ENCODE results near the gene RIPK1.

Gene RIPK1

DNA sequence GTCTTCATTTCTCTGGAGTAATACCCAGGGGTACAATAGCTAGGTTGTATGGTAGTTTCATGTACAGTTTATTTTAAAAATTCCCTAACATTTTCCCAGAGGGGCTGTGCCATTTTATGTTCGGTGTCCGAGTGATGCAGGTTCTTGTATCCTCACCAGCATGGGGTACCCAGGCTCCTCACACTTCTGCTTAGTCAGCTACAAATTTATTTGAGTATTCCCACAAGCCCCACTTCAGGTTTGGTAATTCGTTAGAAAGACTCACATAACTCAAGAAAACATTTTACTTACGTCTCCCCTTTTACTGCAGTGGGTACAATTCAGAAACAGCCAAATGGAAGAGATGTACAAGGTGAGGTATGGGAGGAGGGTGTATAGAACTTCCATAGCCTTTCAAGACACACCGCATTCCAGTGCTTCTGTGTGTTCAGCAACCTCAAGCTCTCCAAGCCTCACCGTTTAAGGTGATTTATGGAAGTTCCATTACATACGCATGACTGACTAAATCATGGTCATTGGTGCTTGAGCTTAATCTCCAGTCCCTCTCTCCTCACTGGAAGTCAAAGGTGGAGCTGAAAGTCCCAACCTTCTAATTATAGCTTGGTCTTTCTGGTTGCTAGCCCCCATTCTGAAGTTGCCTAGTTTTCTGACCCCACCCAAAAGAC, 18.1 kb downstream of the RIPK1 start:
- peaks cover 57 to 95% (median 81%) of the 10 kb centered on the region in 11 experiments for H3K36me3 ChIP-seq

GRCh38 chr6:3088446-3088845, 20.2 kb downstream of the RIPK1 start:
- peaks cover 37 to 74% (median 68%) of the 10 kb centered on the region in 11 experiments for H3K36me3 ChIP-seq
- no peaks in the 10 kb centered on the region for H3K9me3 ChIP-seq (replicated peaks in 1 of 11)
- peaks cover 0 to 5% (median 0%) of the 10 kb centered on the region in 10 experiments; a peak in 1 of 20 replicates for H3K4me1 ChIP-seq
- H3K4me2 ChIP-seq: no peak overlapping the region
- no peak overlapping the region for H3K4me3 ChIP-seq
- no peak for TF ChIP-seq Cebpa-rat (IDR thresholded peaks at IDR 0.05)
- peaks cover 0 to 35% (median 4%) of the 10 kb centered on the region in 11 experiments; a peak in 8 of 22 replicates for H4K20me1 ChIP-seq
- no peaks in the 10 kb centered on the region for H3K27me3 ChIP-seq
- H3K9ac ChIP-seq: no peak overlapping the region
- H3K27ac ChIP-seq: no peak overlapping the region

More for the DNA sequence above, 18.1 kb downstream of the RIPK1 start:
- H3K4me1 ChIP-seq: peaks cover 0 to 17% (median 0%) of the 10 kb centered on the region in 10 experiments; a peak in 6 of 20 replicates
- no peak overlapping the region for H3K27ac ChIP-seq
- no peak for TF ChIP-seq Cebpa-rat (IDR thresholded peaks at IDR 0.05)
- no peak overlapping the region for H3K4me2 ChIP-seq
- no peak overlapping the region for H3K4me3 ChIP-seq
- H4K20me1 ChIP-seq: peaks cover 0 to 50% (median 4%) of the 10 kb centered on the region in 11 experiments; a peak in 8 of 22 replicates
- no peaks in the 10 kb centered on the region for H3K9me3 ChIP-seq (replicated peaks in 1 of 11)
- no peaks in the 10 kb centered on the region for H3K27me3 ChIP-seq
- no peak overlapping the region for H3K9ac ChIP-seq

- Histone ChIP-seq H4K20me1 (peaks cover 0 to 37% (median 4%) of the 10 kb centered on the region in 11 experiments; a peak in 8 of 22 replicates), H3K9ac (0 out of 22 replicates have a peak overlapping the region, but pooled peaks of 1 of the 11 experiments have one; percentile 29), H3K4me1 (peaks cover 0 to 5% (median 0%) of the 10 kb centered on the region in 10 experiments; a peak in 1 of 20 replicates), H3K4me3 (no peak overlapping the region), H3K27me3 (no peaks in the 10 kb centered on the region), H3K36me3 (peaks cover 34 to 72% (median 65%) of the 10 kb centered on the region in 11 experiments), H3K9me3 (replicated peaks in 1 of 11) (no peaks in the 10 kb centered on the region), H3K27ac (no peak overlapping the region), H3K4me2 (no peak overlapping the region)
- TF ChIP-seq Cebpa-rat (IDR thresholded peaks at IDR 0.05): no peak
These were observed 20.7 kb downstream of the RIPK1 start for GRCh38 chr6:3088968-3089367.

DNA sequence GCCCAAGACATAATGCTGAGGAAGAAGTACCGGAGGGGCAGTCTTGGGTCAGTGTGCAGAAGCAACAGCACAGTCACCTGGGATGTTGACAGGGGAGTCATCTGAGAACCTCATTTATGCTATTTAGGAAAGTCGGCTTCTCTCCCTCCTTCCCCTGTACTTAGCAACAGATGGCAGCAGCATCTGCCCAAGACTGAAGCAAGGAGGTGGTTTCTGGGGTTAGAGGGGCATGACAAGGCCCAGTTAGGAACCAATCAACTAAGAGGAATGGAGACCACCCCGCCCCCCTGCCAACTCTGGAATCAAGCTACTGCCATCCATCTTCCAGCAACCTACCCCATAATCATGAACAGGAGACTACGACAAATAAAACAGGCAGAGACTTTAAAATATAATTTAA, 21.7 kb downstream of the RIPK1 start:
- peaks cover 25 to 71% (median 56%) of the 10 kb centered on the region in 11 experiments for H3K36me3 ChIP-seq
- TF ChIP-seq Cebpa-rat (IDR thresholded peaks at IDR 0.05): no peak
- H3K27me3 ChIP-seq: no peaks in the 10 kb centered on the region
- H3K9me3 ChIP-seq (replicated peaks in 1 of 11): no peaks in the 10 kb centered on the region
- no peak overlapping the region for H3K4me2 ChIP-seq
- H3K27ac ChIP-seq: no peak overlapping the region
- H3K4me1 ChIP-seq: peaks cover 0 to 5% (median 0%) of the 10 kb centered on the region in 10 experiments; a peak in 1 of 20 replicates
- no peak overlapping the region for H3K4me3 ChIP-seq
- H4K20me1 ChIP-seq: peaks cover 0 to 44% (median 4%) of the 10 kb centered on the region in 11 experiments; a peak in 9 of 22 replicates
- H3K9ac ChIP-seq: no peak overlapping the region

- H3K27ac ChIP-seq: no peak overlapping the region
- H3K27me3 ChIP-seq: no peaks in the 10 kb centered on the region
- H3K9me3 ChIP-seq (replicated peaks in 1 of 11): no peaks in the 10 kb centered on the region
- no peak overlapping the region for H3K9ac ChIP-seq
- H3K4me1 ChIP-seq: no peaks in the 10 kb centered on the region
- peaks cover 28 to 71% (median 53%) of the 10 kb centered on the region in 11 experiments for H3K36me3 ChIP-seq
- TF ChIP-seq Cebpa-rat (IDR thresholded peaks at IDR 0.05): no peak
- H4K20me1 ChIP-seq: peaks cover 0 to 27% (median 0%) of the 10 kb centered on the region in 11 experiments; a peak in 6 of 22 replicates
- no peak overlapping the region for H3K4me3 ChIP-seq
- H3K4me2 ChIP-seq: no peak overlapping the region
These were observed 26.5 kb downstream of the RIPK1 start for GRCh38 chr6:3094815-3095214.

GRCh38 chr6:3102875-3103274, 34.6 kb downstream of the RIPK1 start:
- H3K36me3 ChIP-seq: peaks cover 65 to 99% (median 92%) of the 10 kb centered on the region in 11 experiments

GRCh38 chr6:3108746-3109414, 40.6 kb downstream of the RIPK1 start:
- Histone ChIP-seq H3K36me3 (peaks cover 86 to 100% (median 98%) of the 10 kb centered on the region in 11 experiments), H3K9ac (no peak overlapping the region), H3K4me1 (peaks cover 0 to 7% (median 3%) of the 10 kb centered on the region in 10 experiments; a peak in 4 of 20 replicates), H3K27me3 (no peaks in the 10 kb centered on the region), H3K27ac (no peak overlapping the region), H3K4me3 (no peak overlapping the region), H3K4me2 (no peak overlapping the region), H3K9me3 (replicated peaks in 1 of 11) (no peaks in the 10 kb centered on the region), H4K20me1 (peaks cover 0 to 49% (median 14%) of the 10 kb centered on the region in 11 experiments; a peak in 11 of 22 replicates)
- TF ChIP-seq Cebpa-rat (IDR thresholded peaks at IDR 0.05): no peak

More at GRCh38 chr6:3102875-3103274, 34.6 kb downstream of the RIPK1 start:
- TF ChIP-seq Cebpa-rat (IDR thresholded peaks at IDR 0.05): no peak
- no peak overlapping the region for H3K4me2 ChIP-seq
- H3K9me3 ChIP-seq (replicated peaks in 1 of 11): no peaks in the 10 kb centered on the region
- H3K4me3 ChIP-seq: no peak overlapping the region
- H3K27me3 ChIP-seq: no peaks in the 10 kb centered on the region
- H3K4me1 ChIP-seq: no peaks in the 10 kb centered on the region
- peaks cover 0 to 31% (median 5%) of the 10 kb centered on the region in 11 experiments; a peak in 7 of 22 replicates for H4K20me1 ChIP-seq
- H3K27ac ChIP-seq: no peak overlapping the region
- no peak overlapping the region for H3K9ac ChIP-seq

DNA sequence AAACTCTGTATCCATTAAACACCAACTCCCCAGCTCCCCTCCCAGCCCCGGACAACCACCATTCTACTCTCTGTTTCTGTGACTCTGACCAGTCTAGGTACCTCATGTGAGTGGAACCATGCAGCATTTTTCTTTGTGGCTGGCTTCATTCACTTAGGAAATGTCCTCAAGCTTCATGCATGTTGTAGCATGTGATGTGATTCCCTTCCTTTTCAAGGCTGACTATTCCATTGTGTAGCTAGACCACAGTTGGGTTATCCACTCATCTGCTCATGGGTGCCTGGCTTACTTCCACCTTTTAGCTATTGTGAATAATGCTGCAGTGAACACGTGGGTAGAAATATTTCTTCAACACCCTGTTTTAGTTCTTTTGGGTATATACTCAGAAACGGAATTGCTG, 41.5 kb downstream of the RIPK1 start:
- no peak for TF ChIP-seq Cebpa-rat (IDR thresholded peaks at IDR 0.05)
- Histone ChIP-seq H3K4me2 (no peak overlapping the region), H3K27ac (no peak overlapping the region), H3K4me1 (peaks cover 0 to 12% (median 4%) of the 10 kb centered on the region in 10 experiments; a peak in 5 of 20 replicates), H4K20me1 (peaks cover 0 to 58% (median 14%) of the 10 kb centered on the region in 11 experiments; a peak in 11 of 22 replicates), H3K9ac (no peak overlapping the region), H3K27me3 (no peaks in the 10 kb centered on the region), H3K36me3 (peaks cover 87 to 100% (median 98%) of the 10 kb centered on the region in 11 experiments), H3K4me3 (no peak overlapping the region), H3K9me3 (replicated peaks in 1 of 11) (no peaks in the 10 kb centered on the region)

DNA sequence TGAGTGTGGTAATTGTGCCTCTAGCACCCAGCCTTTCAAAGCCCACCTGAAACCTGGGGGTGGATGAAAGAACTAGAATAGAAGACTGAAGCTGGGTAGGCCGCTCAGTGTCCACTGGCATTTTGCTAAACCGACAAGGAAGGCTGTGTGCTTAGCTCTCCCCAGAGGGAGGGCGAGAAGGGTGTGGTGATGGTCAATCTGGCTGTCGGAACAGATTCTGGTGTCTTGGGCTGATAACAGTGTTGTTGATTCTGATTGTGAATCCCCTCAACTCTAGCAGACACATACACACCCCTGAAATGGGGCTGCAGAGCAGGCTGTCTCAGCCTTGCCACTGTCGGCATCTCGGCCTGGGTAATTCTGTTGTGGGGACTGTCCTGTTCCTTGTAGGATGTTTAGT, 46.1 kb downstream of the RIPK1 start:
- Histone ChIP-seq H3K27me3 (no peaks in the 10 kb centered on the region), H3K4me1 (peaks cover 19 to 29% (median 24%) of the 10 kb centered on the region in 10 experiments), H3K4me2 (no peak overlapping the region), H3K9me3 (replicated peaks in 1 of 11) (no peaks in the 10 kb centered on the region), H3K36me3 (peaks cover 52 to 67% (median 61%) of the 10 kb centered on the region in 11 experiments), H4K20me1 (peaks cover 0 to 31% (median 5%) of the 10 kb centered on the region in 11 experiments; a peak in 11 of 22 replicates), H3K9ac (no peak overlapping the region), H3K27ac (no peak overlapping the region), H3K4me3 (no peak overlapping the region)
- no peak for TF ChIP-seq Cebpa-rat (IDR thresholded peaks at IDR 0.05)
